GM18951 (cell line): ENCODE measurements around the gene TRMT1.

Experiments
- POLR2A ChIP-seq: IDR thresholded peaks from 4 replicates; pipeline ENCODE4 v1.6.1; 2011; ENCODE audit warnings: mild to moderate bottlenecking; ENCODE audit not compliant: insufficient read length, insufficient read depth; ENCODE audit errors: extremely low read depth
- in situ Hi-C: fragments of 300-500 bp; cut with MboI; formaldehyde crosslinking; loops from one replicate; pipeline ENCODE4 v1.12.0; 2022; ENCODE audit warnings: low sequenced_read_pairs, mixed read lengths, inconsistent platforms; ENCODE audit not compliant: unreplicated experiment

Gene TRMT1

DNA sequence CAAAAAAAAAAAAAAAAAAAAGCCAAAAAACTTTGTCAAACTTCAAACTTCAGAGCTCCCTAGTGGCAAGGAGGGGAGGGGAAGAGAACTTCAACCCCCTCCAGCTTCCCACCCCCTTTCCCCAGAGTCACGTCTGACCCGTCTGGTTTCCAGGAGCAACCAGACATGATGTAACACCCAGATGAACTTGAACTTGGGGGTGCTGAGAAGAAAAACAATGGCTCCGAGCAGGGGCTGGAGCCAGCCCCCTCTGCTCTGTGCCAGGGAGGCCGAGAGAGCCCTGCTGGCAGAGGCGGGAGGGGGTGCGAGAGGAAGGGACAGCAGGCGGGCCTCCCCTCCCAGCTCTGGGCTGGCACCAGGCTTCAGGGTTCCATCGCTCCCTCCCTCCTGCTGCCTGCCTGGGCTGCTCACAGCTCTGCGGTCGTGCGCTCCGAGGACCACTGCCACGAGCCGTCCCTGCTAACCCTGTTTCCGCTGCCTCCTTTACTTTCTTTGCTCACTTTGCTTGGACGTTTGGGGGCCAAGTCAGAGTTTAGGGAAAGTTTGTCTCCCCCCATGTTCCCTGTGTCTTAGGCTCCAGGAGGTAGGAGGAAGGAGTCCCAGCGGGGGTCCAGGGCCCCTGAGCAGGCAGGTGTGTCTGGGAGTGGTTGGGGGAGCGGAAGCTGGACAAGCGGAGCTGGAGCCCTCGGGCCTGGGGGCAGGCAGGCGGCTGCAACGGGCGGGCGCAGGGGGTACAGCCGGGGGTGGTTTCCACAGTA, 25.0 kb downstream of the TRMT1 start:
- in situ Hi-C loops, result loop anchor here (5.0 kb wide), 1 partner anchor 114 kb away; no protein-coding TSS in a partner anchor
- no peak for TF ChIP-seq POLR2A

DNA sequence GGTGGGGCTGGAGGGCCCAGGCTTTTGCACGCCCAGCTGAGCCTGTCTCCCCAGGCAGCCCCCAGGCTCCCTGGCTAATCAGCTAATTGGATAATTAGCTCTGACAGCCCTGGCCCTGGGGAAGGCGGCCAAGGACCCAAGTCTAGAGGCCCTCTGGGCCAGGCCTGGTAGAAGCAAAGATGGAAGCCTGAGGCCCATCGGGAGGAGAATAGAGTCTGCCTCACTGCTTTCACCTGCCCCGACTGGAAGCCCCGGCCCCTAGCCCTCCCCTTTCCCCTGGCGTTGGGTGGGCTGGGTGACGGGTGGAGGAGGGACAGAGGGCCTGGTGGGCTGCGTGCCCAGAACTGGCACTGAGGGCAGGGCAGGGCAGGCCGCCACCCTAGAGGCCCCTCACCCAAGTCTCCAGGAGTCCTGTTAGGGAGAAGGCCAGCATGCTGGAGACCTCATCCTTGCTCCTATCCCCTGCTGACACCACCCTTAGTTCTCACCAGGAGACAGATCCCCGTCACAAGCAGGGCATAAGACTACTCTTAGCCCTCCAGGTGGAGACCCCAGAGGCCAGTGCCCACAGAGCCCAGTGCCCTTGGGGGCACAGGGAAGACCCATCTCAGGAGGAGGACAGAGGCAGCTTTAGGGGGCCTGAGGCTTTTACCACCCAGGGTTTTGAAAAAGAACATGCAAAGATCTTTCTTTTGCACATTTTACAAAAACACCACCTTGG, 25.9 kb downstream of the TRMT1 start:
- no peak for TF ChIP-seq POLR2A
- in situ Hi-C loops, result loop anchor here (5.0 kb wide), 1 partner anchor 113 kb away; no protein-coding TSS in a partner anchor

DNA sequence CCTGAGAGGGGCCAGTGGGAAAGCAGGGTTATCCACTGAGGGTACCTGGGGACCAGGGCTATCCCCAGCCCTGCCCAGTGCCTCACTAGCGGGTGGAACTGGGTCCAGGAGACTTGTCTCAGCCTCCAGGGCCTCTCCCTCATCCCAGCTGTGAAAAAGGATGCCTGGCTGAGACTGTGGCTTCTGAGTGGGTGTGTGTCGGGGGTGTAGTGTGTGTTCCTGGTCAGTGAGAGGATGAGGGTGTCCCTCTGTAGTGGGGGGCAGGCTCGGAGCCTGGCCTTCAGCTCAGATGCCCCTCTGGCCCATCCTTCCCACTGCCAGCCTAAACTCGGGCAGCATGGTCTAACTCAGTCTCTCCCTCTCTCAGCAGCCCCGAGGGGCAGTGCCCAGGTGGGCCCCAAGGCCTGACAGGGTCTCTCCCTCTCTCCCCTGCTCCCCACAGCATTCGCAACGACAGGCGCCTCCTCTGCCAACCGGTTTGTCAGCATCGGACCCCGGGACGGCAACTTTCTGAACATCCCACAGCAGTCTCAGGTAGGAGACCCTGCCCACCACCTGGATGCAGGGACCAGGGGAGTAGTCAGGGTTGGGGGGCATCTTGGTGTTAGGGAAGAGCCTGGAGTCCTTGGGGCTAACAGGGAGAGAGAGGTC, 26.6 kb downstream of the TRMT1 start:
- no peak for TF ChIP-seq POLR2A
- in situ Hi-C loops, result loop anchor here (5.0 kb wide), 2 partner anchors 58 to 113 kb away; no protein-coding TSS in a partner anchor

DNA sequence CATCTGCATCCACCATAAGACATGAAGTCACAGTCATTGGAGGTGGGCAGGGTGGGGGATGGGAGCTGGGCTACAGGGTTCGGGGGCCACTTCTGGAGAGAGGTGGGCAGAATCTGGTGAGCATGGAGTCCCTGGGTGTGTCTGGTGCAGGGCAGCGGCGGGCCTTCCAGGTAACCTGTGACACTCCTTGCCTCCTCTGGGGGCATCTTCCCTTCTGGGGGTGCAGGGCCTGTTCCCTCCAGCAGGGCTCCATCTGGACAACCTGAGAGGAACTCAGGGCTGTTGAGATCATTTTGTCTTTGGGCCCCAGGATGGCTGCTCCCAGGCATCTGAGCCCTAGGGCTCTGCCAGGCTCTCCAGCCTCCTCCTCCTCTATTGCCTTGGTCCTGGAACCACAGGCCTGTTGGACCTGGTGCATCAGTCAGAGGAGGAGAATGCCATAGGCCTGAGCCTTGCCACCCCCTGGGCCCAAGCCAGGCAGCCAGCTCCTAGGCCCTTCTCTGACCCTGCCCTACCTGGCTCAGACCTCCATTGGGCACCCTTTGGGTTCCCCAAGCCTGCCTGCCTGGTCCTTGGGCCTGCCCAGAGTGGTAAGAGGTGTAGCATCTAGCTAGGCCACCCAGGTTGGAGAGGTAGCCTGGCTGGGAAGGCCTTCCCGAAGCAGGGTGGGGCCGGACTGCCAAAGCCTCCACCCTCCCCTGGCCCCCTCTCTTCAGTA, 27.2 kb downstream of the TRMT1 start:
- no peak for TF ChIP-seq POLR2A
- in situ Hi-C loops, result loop anchor here (5.0 kb wide), 1 partner anchor 57 kb away; no protein-coding TSS in a partner anchor

DNA sequence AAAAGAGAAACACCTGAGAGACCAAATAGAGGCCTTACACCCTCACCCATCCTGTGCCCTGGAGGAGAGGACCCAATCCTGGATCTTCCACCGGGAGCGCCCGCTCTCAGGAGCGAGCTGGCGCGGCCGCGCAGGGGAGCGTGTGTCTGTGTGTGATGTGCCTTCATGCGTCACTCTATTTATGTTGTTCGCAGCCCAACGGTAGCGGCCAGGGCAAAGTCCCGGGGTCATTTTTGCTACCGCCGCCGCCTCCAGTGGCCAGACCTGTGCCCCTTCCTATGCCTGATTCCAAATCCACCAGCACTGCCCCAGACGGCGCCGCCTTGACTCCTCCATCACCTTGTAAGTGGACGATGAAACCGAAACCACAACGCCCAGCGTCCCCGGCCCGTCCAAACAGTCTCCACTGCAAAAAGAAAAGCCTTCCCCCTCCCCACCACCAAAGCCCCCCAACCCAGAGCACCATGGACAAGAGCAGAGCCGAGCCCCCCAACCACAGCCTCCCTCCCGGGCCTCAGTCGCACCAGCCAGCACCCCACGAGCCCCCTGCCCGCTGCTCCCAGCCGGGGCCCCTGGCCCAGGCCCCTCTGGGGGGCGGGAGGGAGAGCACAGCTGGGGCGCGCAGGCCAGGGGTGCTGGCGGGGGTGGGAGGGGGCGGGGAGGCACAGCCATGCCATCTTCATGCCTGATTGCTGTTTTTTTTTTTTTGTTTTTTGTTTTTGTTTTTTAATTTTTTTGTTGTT, 28.6 kb downstream of the TRMT1 start:
- no peak for TF ChIP-seq POLR2A
- in situ Hi-C loops, result loop anchor here (5.0 kb wide), 1 partner anchor 56 kb away; no protein-coding TSS in a partner anchor

DNA sequence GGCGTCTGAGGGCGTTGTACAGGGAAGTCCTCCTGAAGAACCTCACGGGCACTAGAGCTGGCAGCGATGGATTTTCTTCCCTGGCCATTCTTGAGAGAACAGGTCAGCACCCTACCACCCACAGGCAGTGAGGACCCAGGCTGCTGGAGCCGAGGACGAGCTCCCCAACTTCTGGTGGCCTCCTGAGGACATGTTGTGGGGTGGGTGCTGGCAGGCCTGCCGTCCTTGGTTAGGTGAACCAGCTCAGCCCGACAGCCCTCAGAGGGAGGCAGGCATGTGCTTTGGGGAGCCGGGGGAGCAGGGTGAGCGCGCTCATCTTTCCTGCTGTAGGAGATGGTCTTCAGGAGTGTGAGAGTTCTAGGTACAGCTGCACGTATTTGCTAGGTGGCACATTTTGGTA, 29.2 kb downstream of the TRMT1 start:
- no peak for TF ChIP-seq POLR2A
- in situ Hi-C loops, result loop anchor here (5.0 kb wide), 1 partner anchor 55 kb away; no protein-coding TSS in a partner anchor

DNA sequence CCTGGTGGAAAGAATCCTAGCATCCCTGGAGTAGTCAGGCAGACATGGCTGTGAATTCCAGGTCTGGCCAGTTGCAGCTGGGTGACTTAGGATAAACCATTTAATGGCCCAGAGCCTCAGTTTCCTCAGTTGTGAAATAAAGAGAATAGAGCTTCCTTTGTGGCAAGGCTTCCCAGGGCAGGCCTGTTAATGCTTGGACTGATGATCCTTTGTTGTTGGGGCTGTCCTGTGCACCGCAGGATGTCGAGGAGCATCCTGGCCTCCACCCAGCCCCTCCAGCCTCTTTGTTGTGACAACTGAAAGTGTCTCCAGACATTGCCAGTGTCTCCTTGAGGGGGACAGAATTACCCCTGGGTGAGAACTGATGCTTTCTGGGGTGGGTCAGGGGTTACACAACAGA, 30.2 kb downstream of the TRMT1 start:
- no peak for TF ChIP-seq POLR2A
- in situ Hi-C loops, result loop anchor here (5.0 kb wide), 1 partner anchor 54 kb away; no protein-coding TSS in a partner anchor

DNA sequence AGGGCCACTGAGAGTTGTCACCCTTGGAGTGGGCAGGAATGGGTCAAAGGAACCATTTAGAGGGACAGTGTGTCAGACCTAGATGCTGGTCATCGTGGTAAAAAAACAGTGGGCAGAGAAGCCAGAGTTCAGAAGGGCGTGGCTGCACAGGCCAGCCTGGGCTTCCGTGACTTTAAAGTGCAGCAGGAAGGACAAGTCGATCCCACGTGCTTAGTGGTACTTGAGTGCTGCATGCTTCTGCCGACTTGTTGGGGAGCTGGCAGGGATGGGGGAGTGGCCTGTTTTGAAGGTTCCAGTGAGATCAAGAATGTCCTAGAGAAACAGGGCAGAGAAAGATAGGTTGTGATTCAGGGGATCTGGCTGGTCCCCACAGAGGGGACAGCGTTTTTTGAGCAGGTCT, 30.9 kb downstream of the TRMT1 start:
- in situ Hi-C loops, result loop anchor here (5.0 kb wide), 1 partner anchor 53 kb away; no protein-coding TSS in a partner anchor
- TF ChIP-seq POLR2A, result no peak

DNA sequence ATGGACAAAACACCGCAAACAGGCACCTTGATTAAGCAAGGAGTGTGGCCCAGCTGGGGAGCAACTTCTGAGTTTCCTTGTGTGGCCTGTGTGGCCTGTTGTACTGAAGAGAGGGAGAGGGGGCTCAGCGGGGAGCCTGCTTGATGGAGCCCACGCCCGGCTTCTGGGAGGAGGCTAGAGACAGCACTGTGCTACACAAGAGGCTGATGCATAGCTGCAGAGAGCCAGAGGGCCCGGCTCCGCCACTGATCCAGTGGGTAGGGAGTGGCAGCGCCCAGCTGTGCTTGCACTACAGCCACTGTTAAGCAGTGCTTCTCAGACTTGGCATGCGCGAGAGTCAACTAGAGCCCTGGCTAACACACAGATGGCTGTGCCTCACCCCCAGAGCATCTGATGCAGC, 32.9 kb downstream of the TRMT1 start:
- in situ Hi-C loops, result no loop called here
- no peak for TF ChIP-seq POLR2A

DNA sequence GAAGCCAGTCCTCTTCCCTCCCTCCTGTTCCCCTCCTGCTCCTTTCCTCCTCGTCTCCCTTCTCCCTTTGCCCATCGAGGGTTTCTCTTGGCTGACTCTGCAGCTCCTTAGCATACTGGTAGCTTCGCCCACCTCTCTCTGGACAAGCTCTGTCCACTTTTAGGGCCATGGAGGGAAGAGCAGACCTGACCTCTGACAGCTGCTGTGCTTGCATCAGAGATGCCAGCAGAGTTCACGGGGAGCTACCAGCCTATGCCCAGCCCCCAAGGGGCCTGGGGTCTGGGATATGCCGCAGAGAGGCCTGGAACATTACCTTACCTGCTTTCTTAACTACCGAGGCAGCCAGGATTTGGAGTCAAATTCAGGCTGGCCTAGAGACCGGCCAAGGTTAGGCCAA, 33.5 kb downstream of the TRMT1 start:
- in situ Hi-C loops, result no loop called here
- no peak for TF ChIP-seq POLR2A

DNA sequence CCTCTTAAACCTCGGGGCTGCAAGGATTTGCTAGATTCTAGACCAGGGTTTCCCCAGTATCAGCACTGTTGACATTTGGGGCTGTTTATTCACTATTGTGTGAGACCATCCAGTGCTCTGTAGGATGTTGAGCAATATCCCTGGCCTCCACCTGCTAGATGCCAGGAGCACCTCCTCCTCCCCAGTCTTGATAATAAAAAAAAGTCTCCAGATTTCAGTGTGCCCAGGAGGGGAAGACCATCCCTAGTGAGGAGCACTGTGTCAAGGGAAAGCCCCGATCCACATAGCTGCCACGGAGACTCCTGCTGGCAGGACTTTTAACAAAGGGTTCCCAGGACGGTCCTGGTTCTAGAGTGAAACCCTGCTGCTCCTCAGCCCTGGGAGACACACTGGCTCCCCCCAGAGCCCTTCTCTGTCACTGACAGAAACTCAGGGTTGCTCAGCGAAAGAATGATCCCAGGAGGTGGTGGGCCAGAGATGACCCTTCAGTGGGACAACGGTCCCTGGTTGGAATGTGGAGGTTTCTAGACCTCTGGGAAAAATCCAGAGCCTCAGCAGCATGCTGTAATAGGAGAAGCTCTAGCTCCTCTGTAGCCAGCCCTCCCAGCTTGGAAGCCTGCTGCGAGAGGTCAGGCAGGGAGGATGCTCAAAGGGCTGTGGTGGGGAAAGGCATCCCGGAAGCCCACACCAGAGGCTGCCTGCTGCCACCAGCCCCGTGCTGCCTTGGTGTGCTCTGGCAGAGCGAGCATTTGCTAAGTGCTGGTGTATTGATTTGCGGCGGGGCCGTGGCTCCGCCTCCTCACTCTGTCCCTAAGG, 34.1 kb downstream of the TRMT1 start:
- no peak for TF ChIP-seq POLR2A
- in situ Hi-C loops, result no loop called here
